Measurements from ENCODE around the gene DYNLT3. TPM values are rescaled to one million over a fixed set of nuclear protein-coding genes. Genes with fewer than 3 reads are reported as not detected.

DYNLT3 gene
- total and polyA plus RNA-seq, 2 of the 13 experiments (the other 11 are each of a cell fraction or from before 2014, with no cell fraction given) = 5.4 to 6.1 TPM

DNA sequence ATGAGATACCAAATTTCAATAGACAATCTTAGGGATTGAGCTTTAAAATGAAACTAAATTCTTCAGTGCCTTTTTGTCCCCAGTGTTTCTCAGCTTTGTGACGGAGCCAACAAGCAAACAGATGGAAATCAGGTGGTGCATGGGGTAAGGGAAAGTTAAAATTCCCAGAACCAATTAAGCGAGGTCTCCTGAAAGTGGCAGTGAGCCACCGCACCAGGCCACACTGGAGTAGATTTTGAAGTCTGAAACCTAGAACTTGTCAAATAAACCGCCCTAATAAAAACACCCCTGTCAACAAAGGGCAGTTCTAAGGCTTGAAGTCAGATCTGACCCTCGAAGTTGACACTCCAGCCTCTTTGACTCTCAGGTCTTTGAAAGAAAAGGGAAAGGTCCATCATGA, 40.6 kb upstream of the DYNLT3 start:
- H2AFZ ChIP-seq (ENCODE audit: low read length) = no peak overlapping the region
- in situ Hi-C loops (cut with HindIII; ENCODE audit: extremely low pct_ligation_motif_present, low pct_unique_long_range_greater_than_20kb) = no loop called here
- H3K4me1 ChIP-seq (ENCODE audit: insufficient read depth, low read length) = no peaks in the 10 kb centered on the region
- 67% methylated on average over 3 of the region's 5 CpGs for WGBS (ENCODE audit: low lambda C conversion rate)
- H3K4me3 ChIP-seq (replicated peaks in 1 of 3; ENCODE audit: insufficient read depth in 1 of 3, low read depth in 2 of 3, low read length in 3 of 3) = no peak overlapping the region
- H3K79me2 ChIP-seq (ENCODE audit: insufficient read depth, low read length) = no peaks in the 10 kb centered on the region
- no peak for ATAC-seq
- FAIRE-seq = no peak
- no peaks in the 10 kb centered on the region for H3K27me3 ChIP-seq (ENCODE audit: control insufficient read depth in 1 of 2, insufficient read depth in 2 of 2, low read length in 2 of 2)
- H3K9me3 ChIP-seq (ENCODE audit: low read length) = no peaks in the 10 kb centered on the region
- H3K27ac ChIP-seq (ENCODE audit: extremely low read length, insufficient read depth, low read length) = no peak overlapping the region
- H3K36me3 ChIP-seq (replicated peaks in 1 of 2; ENCODE audit: control insufficient read depth in 1 of 2, insufficient read depth in 2 of 2, low read length in 2 of 2) = no peaks in the 10 kb centered on the region
- ChIA-PET CTCF (ENCODE audit: low intra/inter-chr PET ratio, low total read pairs) (no interaction called here), POLR2A (no interaction called here)
- no peak overlapping the region for H3K4me2 ChIP-seq (ENCODE audit: low read depth, low read length)
- intact Hi-C loops (cut with micrococcal nuclease; ENCODE audit: unreplicated experiment) = no loop called here
- H4K20me1 ChIP-seq (ENCODE audit: insufficient read depth, low read length) = no peaks in the 10 kb centered on the region
- no peak overlapping the region for H3K9ac ChIP-seq (ENCODE audit: insufficient read depth, low read depth, low read length)
- no peak for DNase-seq (ENCODE audit: low spot score)
- no TSS peak for BruUV-seq (replicated peaks)
- TF ChIP-seq HNRNPUL1 (IDR thresholded peaks at IDR 0.05; ENCODE audit: low read depth, low read length) (no peak), SMAD9 (CRISPR knock-in tag; IDR thresholded peaks at IDR 0.05) (no peak), MLLT10 (CRISPR knock-in tag; IDR thresholded peaks at IDR 0.05) (no peak), NFE2 (CRISPR knock-in tag; IDR thresholded peaks at IDR 0.05) (no peak)
- TF ChIP-seq, protein P1, sequence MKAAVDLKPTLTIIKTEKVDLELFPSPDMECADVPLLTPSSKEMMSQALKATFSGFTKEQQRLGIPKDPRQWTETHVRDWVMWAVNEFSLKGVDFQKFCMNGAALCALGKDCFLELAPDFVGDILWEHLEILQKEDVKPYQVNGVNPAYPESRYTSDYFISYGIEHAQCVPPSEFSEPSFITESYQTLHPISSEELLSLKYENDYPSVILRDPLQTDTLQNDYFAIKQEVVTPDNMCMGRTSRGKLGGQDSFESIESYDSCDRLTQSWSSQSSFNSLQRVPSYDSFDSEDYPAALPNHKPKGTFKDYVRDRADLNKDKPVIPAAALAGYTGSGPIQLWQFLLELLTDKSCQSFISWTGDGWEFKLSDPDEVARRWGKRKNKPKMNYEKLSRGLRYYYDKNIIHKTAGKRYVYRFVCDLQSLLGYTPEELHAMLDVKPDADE (CRISPR knock-in tag; IDR thresholded peaks at IDR 0.05) = no peak
- TF ChIP-seq, protein P2, sequence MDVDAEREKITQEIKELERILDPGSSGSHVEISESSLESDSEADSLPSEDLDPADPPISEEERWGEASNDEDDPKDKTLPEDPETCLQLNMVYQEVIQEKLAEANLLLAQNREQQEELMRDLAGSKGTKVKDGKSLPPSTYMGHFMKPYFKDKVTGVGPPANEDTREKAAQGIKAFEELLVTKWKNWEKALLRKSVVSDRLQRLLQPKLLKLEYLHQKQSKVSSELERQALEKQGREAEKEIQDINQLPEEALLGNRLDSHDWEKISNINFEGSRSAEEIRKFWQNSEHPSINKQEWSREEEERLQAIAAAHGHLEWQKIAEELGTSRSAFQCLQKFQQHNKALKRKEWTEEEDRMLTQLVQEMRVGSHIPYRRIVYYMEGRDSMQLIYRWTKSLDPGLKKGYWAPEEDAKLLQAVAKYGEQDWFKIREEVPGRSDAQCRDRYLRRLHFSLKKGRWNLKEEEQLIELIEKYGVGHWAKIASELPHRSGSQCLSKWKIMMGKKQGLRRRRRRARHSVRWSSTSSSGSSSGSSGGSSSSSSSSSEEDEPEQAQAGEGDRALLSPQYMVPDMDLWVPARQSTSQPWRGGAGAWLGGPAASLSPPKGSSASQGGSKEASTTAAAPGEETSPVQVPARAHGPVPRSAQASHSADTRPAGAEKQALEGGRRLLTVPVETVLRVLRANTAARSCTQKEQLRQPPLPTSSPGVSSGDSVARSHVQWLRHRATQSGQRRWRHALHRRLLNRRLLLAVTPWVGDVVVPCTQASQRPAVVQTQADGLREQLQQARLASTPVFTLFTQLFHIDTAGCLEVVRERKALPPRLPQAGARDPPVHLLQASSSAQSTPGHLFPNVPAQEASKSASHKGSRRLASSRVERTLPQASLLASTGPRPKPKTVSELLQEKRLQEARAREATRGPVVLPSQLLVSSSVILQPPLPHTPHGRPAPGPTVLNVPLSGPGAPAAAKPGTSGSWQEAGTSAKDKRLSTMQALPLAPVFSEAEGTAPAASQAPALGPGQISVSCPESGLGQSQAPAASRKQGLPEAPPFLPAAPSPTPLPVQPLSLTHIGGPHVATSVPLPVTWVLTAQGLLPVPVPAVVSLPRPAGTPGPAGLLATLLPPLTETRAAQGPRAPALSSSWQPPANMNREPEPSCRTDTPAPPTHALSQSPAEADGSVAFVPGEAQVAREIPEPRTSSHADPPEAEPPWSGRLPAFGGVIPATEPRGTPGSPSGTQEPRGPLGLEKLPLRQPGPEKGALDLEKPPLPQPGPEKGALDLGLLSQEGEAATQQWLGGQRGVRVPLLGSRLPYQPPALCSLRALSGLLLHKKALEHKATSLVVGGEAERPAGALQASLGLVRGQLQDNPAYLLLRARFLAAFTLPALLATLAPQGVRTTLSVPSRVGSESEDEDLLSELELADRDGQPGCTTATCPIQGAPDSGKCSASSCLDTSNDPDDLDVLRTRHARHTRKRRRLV (CRISPR knock-in tag; IDR thresholded peaks at IDR 0.05) = no peak
- TF ChIP-seq, protein P3, sequence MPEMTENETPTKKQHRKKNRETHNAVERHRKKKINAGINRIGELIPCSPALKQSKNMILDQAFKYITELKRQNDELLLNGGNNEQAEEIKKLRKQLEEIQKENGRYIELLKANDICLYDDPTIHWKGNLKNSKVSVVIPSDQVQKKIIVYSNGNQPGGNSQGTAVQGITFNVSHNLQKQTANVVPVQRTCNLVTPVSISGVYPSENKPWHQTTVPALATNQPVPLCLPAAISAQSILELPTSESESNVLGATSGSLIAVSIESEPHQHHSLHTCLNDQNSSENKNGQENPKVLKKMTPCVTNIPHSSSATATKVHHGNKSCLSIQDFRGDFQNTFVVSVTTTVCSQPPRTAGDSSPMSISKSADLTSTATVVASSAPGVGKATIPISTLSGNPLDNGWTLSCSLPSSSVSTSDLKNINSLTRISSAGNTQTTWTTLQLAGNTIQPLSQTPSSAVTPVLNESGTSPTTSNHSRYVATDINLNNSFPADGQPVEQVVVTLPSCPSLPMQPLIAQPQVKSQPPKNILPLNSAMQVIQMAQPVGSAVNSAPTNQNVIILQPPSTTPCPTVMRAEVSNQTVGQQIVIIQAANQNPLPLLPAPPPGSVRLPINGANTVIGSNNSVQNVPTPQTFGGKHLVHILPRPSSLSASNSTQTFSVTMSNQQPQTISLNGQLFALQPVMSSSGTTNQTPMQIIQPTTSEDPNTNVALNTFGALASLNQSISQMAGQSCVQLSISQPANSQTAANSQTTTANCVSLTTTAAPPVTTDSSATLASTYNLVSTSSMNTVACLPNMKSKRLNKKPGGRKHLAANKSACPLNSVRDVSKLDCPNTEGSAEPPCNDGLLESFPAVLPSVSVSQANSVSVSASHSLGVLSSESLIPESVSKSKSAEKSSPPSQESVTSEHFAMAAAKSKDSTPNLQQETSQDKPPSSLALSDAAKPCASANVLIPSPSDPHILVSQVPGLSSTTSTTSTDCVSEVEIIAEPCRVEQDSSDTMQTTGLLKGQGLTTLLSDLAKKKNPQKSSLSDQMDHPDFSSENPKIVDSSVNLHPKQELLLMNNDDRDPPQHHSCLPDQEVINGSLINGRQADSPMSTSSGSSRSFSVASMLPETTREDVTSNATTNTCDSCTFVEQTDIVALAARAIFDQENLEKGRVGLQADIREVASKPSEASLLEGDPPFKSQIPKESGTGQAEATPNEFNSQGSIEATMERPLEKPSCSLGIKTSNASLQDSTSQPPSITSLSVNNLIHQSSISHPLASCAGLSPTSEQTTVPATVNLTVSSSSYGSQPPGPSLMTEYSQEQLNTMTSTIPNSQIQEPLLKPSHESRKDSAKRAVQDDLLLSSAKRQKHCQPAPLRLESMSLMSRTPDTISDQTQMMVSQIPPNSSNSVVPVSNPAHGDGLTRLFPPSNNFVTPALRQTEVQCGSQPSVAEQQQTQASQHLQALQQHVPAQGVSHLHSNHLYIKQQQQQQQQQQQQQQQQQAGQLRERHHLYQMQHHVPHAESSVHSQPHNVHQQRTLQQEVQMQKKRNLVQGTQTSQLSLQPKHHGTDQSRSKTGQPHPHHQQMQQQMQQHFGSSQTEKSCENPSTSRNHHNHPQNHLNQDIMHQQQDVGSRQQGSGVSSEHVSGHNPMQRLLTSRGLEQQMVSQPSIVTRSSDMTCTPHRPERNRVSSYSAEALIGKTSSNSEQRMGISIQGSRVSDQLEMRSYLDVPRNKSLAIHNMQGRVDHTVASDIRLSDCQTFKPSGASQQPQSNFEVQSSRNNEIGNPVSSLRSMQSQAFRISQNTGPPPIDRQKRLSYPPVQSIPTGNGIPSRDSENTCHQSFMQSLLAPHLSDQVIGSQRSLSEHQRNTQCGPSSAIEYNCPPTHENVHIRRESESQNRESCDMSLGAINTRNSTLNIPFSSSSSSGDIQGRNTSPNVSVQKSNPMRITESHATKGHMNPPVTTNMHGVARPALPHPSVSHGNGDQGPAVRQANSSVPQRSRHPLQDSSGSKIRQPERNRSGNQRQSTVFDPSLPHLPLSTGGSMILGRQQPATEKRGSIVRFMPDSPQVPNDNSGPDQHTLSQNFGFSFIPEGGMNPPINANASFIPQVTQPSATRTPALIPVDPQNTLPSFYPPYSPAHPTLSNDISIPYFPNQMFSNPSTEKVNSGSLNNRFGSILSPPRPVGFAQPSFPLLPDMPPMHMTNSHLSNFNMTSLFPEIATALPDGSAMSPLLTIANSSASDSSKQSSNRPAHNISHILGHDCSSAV (CRISPR knock-in tag; IDR thresholded peaks at IDR 0.05; ENCODE audit: borderline replicate concordance) = no peak

Data from HepG2 (cell line).